Naive thymus-derived CD4-positive, alpha-beta T cell (primary cell): ENCODE results near the gene WDR62. TPM values are rescaled to one million over a fixed set of nuclear protein-coding genes. Genes with fewer than 3 reads are reported as not detected.

Experiments used
- ATAC-seq: fragments of 150-1000 bp; cut with Tn5 transposase; 2 replicates; pipeline ENCODE4 v1.10.0; 2021; ENCODE audit warnings: mild to moderate bottlenecking, moderate library complexity
- CTCF ChIA-PET: fragments of 350-600 bp; sonication (Branson Sonifier 250); formaldehyde crosslinking; loops from one replicate; lab custom pipeline; 2021; ENCODE audit warnings: antibody characterized with exemption; lab: Charles Lee
- POLR2A ChIA-PET: fragments of 350-600 bp; sonication (Branson Sonifier 250); formaldehyde crosslinking; loops from one replicate; lab custom pipeline; 2021; ENCODE audit warnings: antibody characterized with exemption, inconsistent platforms; lab: Charles Lee
- DNase-seq, 9 donors: peaks; one replicate each; pipeline versions ENCODE4 v3.0.0 to v3.0.0-alpha.2; 2020 to 2022; ENCODE audit warnings: mixed read lengths in 1 of 9
- H3K27ac ChIP-seq: one replicate; pipeline ENCODE4 v1.7.0; 2013; ENCODE audit warnings: mild to moderate bottlenecking, low read depth, low read length, moderate library complexity
- H3K27me3 ChIP-seq, 2 donors: one replicate each; pipeline ENCODE4 v1.7.0; 2013; ENCODE audit warnings: low read length in 2 of 2, mild to moderate bottlenecking in 2 of 2, moderate library complexity in 2 of 2; ENCODE audit not compliant: control insufficient read depth in 2 of 2, insufficient read depth in 2 of 2
- H3K36me3 ChIP-seq, 3 experiments: 1 replicate in 2 of 3; 2 replicates in 1 of 3; pipeline ENCODE4 v1.7.0; 2013; ENCODE audit warnings: low read length in 3 of 3, mild to moderate bottlenecking in 3 of 3, moderate library complexity in 1 of 3; ENCODE audit not compliant: insufficient read depth in 3 of 3, control insufficient read depth in 2 of 3
- H3K4me1 ChIP-seq, 2 donors: one replicate each; pipeline ENCODE4 v1.7.0; 2013; ENCODE audit warnings: low read length in 2 of 2, mild to moderate bottlenecking in 2 of 2, moderate library complexity in 1 of 2; ENCODE audit not compliant: control insufficient read depth in 2 of 2, insufficient read depth in 2 of 2
- H3K4me3 ChIP-seq: 2 replicates; pipeline ENCODE4 v1.7.0; 2013; ENCODE audit warnings: mild to moderate bottlenecking, low read length
- H3K9me3 ChIP-seq, 3 experiments: 1 replicate in 2 of 3; 2 replicates in 1 of 3; pipeline ENCODE4 v1.7.0; 2013; ENCODE audit warnings: low read length in 3 of 3; ENCODE audit not compliant: control insufficient read depth in 2 of 3
- H3K27ac Mint-ChIP-seq, 9 donors: one replicate each; pipeline ENCODE4 v1.8.0; 2020 to 2022; ENCODE audit warnings: mixed read lengths in 9 of 9, mild to moderate bottlenecking in 8 of 9, moderate library complexity in 5 of 9, inconsistent platforms in 2 of 9
- H3K27me3 Mint-ChIP-seq, 5 donors: one replicate each; pipeline ENCODE4 v1.8.0; 2021 to 2022; ENCODE audit warnings: mixed read lengths in 5 of 5, mild to moderate bottlenecking in 1 of 5
- H3K36me3 Mint-ChIP-seq, 5 donors: one replicate each; pipeline ENCODE4 v1.8.0; 2020 to 2022; ENCODE audit warnings: mixed read lengths in 5 of 5, mild to moderate bottlenecking in 3 of 5, inconsistent platforms in 1 of 5
- H3K4me1 Mint-ChIP-seq, 7 donors: one replicate each; pipeline ENCODE4 v1.8.0; 2020 to 2022; ENCODE audit warnings: mixed read lengths in 7 of 7, mild to moderate bottlenecking in 3 of 7, inconsistent platforms in 1 of 7
- H3K4me3 Mint-ChIP-seq, 10 donors: one replicate each; pipeline ENCODE4 v1.8.0; 2020 to 2022; ENCODE audit warnings: mild to moderate bottlenecking in 10 of 10, mixed read lengths in 10 of 10, moderate library complexity in 6 of 10, inconsistent platforms in 2 of 10
- H3K9me3 Mint-ChIP-seq, 11 donors: one replicate each; pipeline ENCODE4 v1.8.0; 2020 to 2022; ENCODE audit warnings: mixed read lengths in 11 of 11, mild to moderate bottlenecking in 4 of 11, inconsistent platforms in 1 of 11, moderate library complexity in 1 of 11
- intact Hi-C, 2 donors: fragments of 100-400 bp; cut with micrococcal nuclease; formaldehyde crosslinking; loops; one replicate each; pipeline ENCODE4 v1.15.1; 2023
- polyA plus RNA-seq, 2 donors: library from polyadenylated mRNA; unstranded; fragments of 300-500 nt; fragmentation: Illumina TruSeq; gene quantifications; one replicate each; pipeline ENCODE4 v1.2.3, GENCODE V29; 2021
- total RNA-seq, 6 experiments: library from RNA in 5 of 6; stranded (reverse) in 5 of 6; gene quantifications; 1 replicate in 5 of 6; 2 replicates in 1 of 6; pipeline ENCODE4 v1.2.3 and lab custom pipeline; 2021 to 2026

The WDR62 gene
- total and polyA plus RNA-seq, 7 experiments from 2014 or later, result 0.07 to 22.4 (median 2.7) TPM

- CTCF ChIA-PET, result interaction anchor here (0.7 kb wide), 1 partner anchor 632 kb away, joined by 3 read pairs; no protein-coding TSS in a partner anchor
- no peak overlapping the region for H3K27ac Mint-ChIP-seq
Measured at GRCh38 chr19:36025541-36025940, 29.2 kb upstream of the WDR62 start.

GRCh38 chr19:36026091-36026876 is 28.4 kb upstream of the WDR62 start:
- Mint-ChIP-seq H3K27ac (no peak overlapping the region), H3K4me3 (no peak overlapping the region), H3K27me3 (peaks cover 0 to 2% (median 0%) of the 10 kb centered on the region in 5 donors), H3K4me1 (peaks cover 0 to 6% (median 0%) of the 10 kb centered on the region in 7 donors), H3K9me3 (no peaks in the 10 kb centered on the region), H3K36me3 (peaks cover 4 to 38% (median 19%) of the 10 kb centered on the region in 5 donors)
- H3K9me3 ChIP-seq, result no peaks in the 10 kb centered on the region
- peaks cover 0 to 26% (median 0%) of the 10 kb centered on the region in 3 experiments for H3K36me3 ChIP-seq
- H3K4me3 ChIP-seq, result no peak overlapping the region
- no peaks in the 10 kb centered on the region for H3K4me1 ChIP-seq
- ChIA-PET POLR2A (interaction anchor here (0.6 kb wide), 1 partner anchor 12 kb away, joined by 3 read pairs; no protein-coding TSS in a partner anchor), CTCF (no interaction called here)
- intact Hi-C loops, result no loop called here
- DNase-seq, result no peak
- ATAC-seq, result no peak
- no peaks in the 10 kb centered on the region for H3K27me3 ChIP-seq
- no peak overlapping the region for H3K27ac ChIP-seq

More at GRCh38 chr19:36025541-36025940, 29.2 kb upstream of the WDR62 start:
- H3K4me3 Mint-ChIP-seq, result no peak overlapping the region
- POLR2A ChIA-PET, result interaction anchor here (0.6 kb wide), 1 partner anchor 13 kb away, joined by 3 read pairs; no protein-coding TSS in a partner anchor
- no peaks in the 10 kb centered on the region for H3K9me3 ChIP-seq
- H3K36me3 ChIP-seq, result peaks cover 0 to 32% (median 6%) of the 10 kb centered on the region in 3 experiments
- DNase-seq, result no peak
- peaks cover 0 to 4% (median 0%) of the 10 kb centered on the region in 7 donors for H3K4me1 Mint-ChIP-seq
- peaks cover 4 to 35% (median 16%) of the 10 kb centered on the region in 5 donors for H3K36me3 Mint-ChIP-seq
- H3K4me1 ChIP-seq, result no peaks in the 10 kb centered on the region
- intact Hi-C loops, result no loop called here
- ATAC-seq, result no peak
- H3K9me3 Mint-ChIP-seq, result no peaks in the 10 kb centered on the region
- H3K4me3 ChIP-seq, result no peak overlapping the region
- no peak overlapping the region for H3K27ac ChIP-seq
- no peaks in the 10 kb centered on the region for H3K27me3 ChIP-seq
- H3K27me3 Mint-ChIP-seq, result no peaks in the 10 kb centered on the region

- no peaks in the 10 kb centered on the region for H3K9me3 Mint-ChIP-seq
- peaks cover 0 to under 1% of the 10 kb centered on the region in 2 donors for H3K4me1 ChIP-seq
- peaks cover 4 to 42% (median 19%) of the 10 kb centered on the region in 5 donors for H3K36me3 Mint-ChIP-seq
- ATAC-seq, result no peak
- no peaks in the 10 kb centered on the region for H3K27me3 ChIP-seq
- H3K36me3 ChIP-seq, result peaks cover 0 to 20% (median 0%) of the 10 kb centered on the region in 3 experiments
- H3K9me3 ChIP-seq, result no peaks in the 10 kb centered on the region
- peaks cover 0 to 4% (median 0%) of the 10 kb centered on the region in 5 donors for H3K27me3 Mint-ChIP-seq
- no peak overlapping the region for H3K4me3 ChIP-seq
- no peak overlapping the region for H3K27ac ChIP-seq
- H3K27ac Mint-ChIP-seq, result no peak overlapping the region
- POLR2A ChIA-PET, result interaction anchor here (0.7 kb wide), 1 partner anchor 599 kb away, joined by 3 read pairs; no protein-coding TSS in a partner anchor
- H3K4me3 Mint-ChIP-seq, result no peak overlapping the region
- peaks cover 0 to 10% (median 4%) of the 10 kb centered on the region in 7 donors for H3K4me1 Mint-ChIP-seq
- intact Hi-C loops, result no loop called here
- DNase-seq, result no peak
- CTCF ChIA-PET, result no interaction called here
Measured at GRCh38 chr19:36027696-36028095, 27.0 kb upstream of the WDR62 start.

GRCh38 chr19:36028313-36029041 is 26.2 kb upstream of the WDR62 start:
- ChIA-PET POLR2A (interaction anchor here (0.6 to 0.7 kb wide), 2 partner anchors 598 to 752 kb away, joined by 3 to 4 read pairs; no protein-coding TSS in a partner anchor), CTCF (no interaction called here)
- H3K4me1 Mint-ChIP-seq, result peaks cover 0 to 15% (median 9%) of the 10 kb centered on the region in 7 donors
- DNase-seq, result no peak
- H3K4me3 Mint-ChIP-seq, result no peak overlapping the region
- H3K36me3 Mint-ChIP-seq, result peaks cover 0 to 37% (median 19%) of the 10 kb centered on the region in 5 donors
- Histone ChIP-seq H3K27me3 (no peaks in the 10 kb centered on the region), H3K27ac (no peak overlapping the region), H3K9me3 (no peaks in the 10 kb centered on the region), H3K4me1 (peaks cover 0 to 4% of the 10 kb centered on the region in 2 donors), H3K4me3 (no peak overlapping the region), H3K36me3 (peaks cover 0 to 15% (median 0%) of the 10 kb centered on the region in 3 experiments)
- intact Hi-C loops, result no loop called here
- no peaks in the 10 kb centered on the region for H3K9me3 Mint-ChIP-seq
- no peak for ATAC-seq
- H3K27ac Mint-ChIP-seq, result no peak overlapping the region
- peaks cover 0 to 4% (median 0%) of the 10 kb centered on the region in 5 donors for H3K27me3 Mint-ChIP-seq

GRCh38 chr19:36030264-36031148 is 24.2 kb upstream of the WDR62 start:
- CTCF ChIA-PET, result interaction anchor here (0.6 kb wide), 1 partner anchor 125 kb away, joined by 4 read pairs; no protein-coding TSS in a partner anchor
- peaks cover 0 to 4% (median 0%) of the 10 kb centered on the region in 5 donors for H3K27me3 Mint-ChIP-seq
- ATAC-seq (no peak), DNase-seq (no peak)
- H3K36me3 ChIP-seq, result peaks cover 0 to 8% (median 0%) of the 10 kb centered on the region in 3 experiments
- no peak overlapping the region for H3K4me3 ChIP-seq
- intact Hi-C loops, result no loop called here
- H3K4me1 ChIP-seq, result peaks cover 4% of the 10 kb centered on the region in 2 donors
- H3K4me1 Mint-ChIP-seq, result peaks cover 10 to 31% (median 24%) of the 10 kb centered on the region in 7 donors
- H3K27ac ChIP-seq, result no peak overlapping the region
- peak overlapping the region in 1 of 9 donors; percentile 83 for H3K27ac Mint-ChIP-seq
- no peak overlapping the region for H3K4me3 Mint-ChIP-seq
- H3K36me3 Mint-ChIP-seq, result peaks cover 0 to 34% (median 21%) of the 10 kb centered on the region in 5 donors
- H3K9me3 ChIP-seq, result no peaks in the 10 kb centered on the region
- no peaks in the 10 kb centered on the region for H3K27me3 ChIP-seq
- H3K9me3 Mint-ChIP-seq, result no peaks in the 10 kb centered on the region
- POLR2A ChIA-PET, result no interaction called here
